Activated gamma-delta T cell treated with anti-CD3 and anti-CD28 coated beads, Interleukin-2, amount 50 U/mL, for 16 hours (primary cell): Measurements from ENCODE around the gene WEE1.
"Not testable (repeated sequence)": the region's sequence is repeated elsewhere in the genome, so short reads cannot be mapped to it uniquely, and the experiment has no call there.

ENCODE experiments used
- DNase-seq: peaks from one replicate; pipeline ENCODE4 v3.0.0-alpha.2; 2020; ENCODE audit warnings: low read depth

WEE1 gene

DNA sequence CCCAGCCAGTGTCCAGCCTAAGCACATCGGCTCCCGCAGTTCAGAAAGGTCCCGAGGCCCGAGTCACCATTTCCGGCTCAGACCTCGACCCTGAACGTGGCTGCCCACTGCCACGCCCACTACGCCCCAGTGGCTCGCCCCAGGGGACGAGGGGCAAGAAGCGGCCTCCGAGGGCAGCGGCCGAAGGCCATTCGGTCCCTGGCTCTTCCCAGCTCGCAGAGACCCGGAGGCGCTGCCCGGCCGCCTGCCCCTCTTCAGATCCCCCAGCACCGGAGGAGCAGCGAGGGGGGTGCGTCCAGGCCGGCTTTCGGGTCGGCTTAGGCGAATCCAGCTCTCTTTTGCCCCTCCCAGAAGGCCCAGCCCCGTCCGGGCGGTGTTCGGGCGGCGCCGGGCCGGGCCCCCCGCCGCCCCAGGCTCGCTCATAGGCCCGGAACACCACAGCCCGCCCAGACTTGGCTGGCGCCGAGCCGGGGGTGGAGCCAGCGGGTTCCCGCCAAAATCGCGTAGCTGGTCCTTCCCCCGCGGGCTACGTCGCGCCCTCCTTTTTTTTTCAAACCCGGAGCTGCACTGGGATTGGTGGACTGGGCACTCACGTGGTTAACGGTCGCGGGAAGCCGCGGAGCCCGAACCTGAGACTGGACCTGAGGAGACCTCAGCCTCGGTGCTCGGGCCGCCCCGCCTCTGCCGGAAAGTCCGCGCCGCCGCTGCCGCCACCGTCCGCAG lies at the start of gene WEE1:
Gene WEE1, plus strand, starts transcription at position 619 of the 723 bp plus-strand sequence. CDS start 264 bp downstream, outside the sequence.
- DNase-seq: peak; percentile 94

DNA sequence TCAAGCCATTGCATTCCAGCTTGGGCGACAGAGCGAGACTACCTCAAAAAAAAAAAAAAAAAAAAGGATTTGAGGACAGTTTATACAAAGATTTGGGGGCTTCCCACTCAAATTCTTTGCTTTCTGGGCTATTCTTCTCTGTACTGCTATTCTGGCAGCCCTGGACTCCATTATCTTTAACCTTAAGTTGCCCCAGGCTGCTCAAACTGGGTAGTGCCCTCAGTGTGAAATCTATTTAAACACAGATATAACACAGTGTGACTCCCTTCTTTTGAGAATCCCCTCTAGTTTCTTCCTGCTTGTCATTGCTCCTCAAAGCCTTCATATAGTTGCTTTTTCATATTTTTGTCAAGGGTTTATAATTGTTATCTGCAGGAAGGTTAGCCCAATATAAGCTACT lies 49.5 kb upstream of the WEE1 start:
- no peak for DNase-seq

DNA sequence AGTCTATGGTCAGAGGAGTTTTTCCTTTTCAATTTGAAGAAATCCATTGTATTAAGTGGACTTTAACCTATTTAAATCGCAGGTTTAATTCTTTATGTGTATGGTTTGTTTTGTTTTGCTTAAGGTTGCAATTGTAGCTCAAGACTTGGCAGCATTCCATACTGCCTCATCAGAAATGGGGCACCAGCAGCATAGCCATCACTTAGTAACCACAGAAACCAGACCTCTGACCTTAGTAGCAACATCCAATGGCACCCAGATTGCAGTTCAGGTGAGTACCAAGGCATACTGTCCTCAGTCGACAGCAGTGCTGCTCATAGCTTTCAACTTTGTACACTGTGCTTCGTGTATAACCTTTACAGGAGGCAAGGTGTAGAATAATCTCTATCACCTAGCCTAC lies 48.4 kb upstream of the WEE1 start:
- no peak for DNase-seq

GRCh38 chr11:9527481-9528135 lies 45.9 kb upstream of the WEE1 start:
- no peak for DNase-seq

DNA sequence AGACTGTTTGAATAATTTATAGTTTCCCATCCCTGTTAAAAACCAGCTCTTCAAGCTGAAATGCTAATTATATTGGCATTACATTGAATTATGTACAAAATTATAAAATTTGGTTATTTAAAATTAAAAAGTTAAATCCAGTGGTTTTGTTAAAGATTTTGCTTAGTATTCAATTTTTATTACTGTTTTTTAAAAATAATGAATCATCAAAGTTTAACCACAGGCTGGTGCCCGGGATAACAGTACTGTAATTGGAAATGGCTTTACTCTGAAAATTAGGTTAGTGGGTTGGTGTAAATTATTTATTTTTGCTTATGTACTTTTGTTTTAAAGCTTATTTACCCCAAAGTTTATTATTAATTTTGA lies 45.4 kb upstream of the WEE1 start:
- no peak for DNase-seq

- DNase-seq: no peak
Measured at GRCh38 chr11:9528573-9529333, 44.7 kb upstream of the WEE1 start.

GRCh38 chr11:9529334-9529650 lies 44.2 kb upstream of the WEE1 start:
- no peak for DNase-seq

DNA sequence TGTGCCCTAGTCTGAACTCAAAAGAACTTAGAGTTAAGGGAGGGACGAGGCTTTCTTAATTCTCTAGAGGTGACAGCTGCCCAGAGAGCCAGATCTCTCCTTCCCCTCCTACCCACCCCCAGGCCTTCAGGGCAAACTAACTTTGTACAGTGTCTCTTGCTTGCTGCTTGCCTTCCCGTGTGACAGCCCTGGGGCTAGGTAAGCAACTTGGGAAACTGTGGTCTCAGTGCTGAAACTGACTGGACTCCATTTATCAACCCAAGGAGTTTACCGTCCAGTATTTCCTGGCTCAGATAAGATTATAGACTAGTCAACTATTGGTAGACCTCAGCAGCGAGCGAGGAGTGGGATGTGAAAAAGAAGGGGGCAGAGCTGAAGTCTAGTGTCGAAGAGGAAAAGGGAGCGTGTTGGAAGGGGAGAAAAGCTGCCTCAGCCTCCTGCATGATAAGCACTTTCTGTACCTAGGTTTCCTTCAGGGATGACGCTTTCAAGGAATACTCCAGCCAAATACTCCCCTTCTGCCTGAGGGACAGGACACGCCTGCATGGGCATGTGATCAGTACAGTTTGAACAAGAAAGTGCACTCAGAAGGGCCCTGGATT lies 43.3 kb upstream of the WEE1 start:
- DNase-seq: no peak

- DNase-seq: no peak
Measured at GRCh38 chr11:9530901-9531625, 42.4 kb upstream of the WEE1 start.

- no peak for DNase-seq
Measured at GRCh38 chr11:9533058-9533457, 40.4 kb upstream of the WEE1 start.

DNA sequence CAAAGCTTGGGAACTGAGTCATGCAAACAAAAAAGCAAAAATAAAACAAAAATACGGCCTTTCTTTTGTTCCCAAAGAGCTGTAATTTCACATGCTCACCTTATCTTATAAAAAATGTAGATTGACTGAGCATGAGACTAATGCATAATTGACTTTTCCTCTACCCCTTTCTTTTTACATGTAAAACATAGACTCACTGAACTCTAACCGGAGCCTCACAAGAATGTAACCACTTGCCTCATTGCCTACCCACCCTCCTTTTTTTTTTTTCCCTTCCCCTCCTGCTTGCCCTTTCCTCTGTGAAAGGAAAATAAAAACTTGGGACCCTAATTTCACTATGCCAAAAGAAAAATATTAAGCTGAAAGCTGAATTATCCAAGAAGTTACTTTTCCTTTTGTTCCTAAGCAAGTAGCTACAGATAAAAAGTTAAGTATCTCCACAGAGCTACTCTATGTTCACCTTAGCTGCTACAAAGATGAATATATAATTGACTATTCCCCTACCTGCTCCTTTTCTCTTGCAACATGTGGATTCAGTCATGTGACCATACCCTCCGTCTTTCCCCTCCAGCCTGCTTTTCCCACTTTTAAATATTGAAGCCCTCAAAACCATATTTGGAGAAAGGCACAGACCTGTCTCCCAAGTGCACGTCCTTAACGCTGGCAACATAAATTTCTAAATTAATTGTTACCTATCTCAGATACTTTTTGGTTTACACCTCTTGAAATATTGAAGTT lies 39.6 kb upstream of the WEE1 start:
- no peak for DNase-seq

- DNase-seq: peak; percentile 71
Measured at GRCh38 chr11:9535189-9535781, 38.2 kb upstream of the WEE1 start.

DNA sequence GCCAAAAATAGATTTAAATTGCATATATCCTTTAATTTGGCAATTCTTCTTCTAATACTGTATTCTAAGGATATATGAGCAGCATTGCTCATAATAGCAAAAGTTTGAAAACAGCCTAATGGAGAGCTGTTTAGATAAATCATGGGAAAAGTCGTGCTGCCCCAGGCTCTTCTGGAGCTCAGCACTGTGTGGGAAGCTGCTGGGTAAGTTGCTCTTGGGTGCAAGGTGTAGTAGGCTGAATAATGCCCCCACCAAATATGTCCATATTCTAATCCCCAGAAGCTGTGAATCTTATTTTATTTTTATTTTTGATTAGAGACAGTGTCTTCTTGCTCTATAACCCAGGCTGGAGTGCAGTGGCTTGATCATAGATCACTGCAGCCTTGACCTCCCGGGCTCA lies 34.9 kb upstream of the WEE1 start:
- DNase-seq: no peak

DNA sequence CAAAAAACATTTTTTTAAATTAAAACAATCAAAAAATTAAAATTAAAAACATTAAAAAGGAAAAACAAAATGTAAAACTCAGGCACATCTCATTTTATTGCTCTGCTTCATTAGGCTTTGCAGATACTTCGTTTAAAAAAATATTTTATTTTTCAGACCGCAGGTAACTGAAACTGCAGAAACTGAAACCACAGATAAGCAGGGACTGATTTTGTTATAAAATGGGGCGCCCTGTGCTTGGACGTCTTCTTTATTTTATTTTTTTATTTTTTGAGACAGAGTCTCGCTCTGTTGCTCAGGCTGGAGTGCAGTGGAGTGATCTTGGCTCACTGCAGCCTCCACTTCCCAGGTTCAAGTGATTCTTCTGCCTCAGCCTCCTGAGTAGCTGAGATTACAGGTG lies 24.3 kb upstream of the WEE1 start:
- not testable (repeated sequence) for DNase-seq

DNA sequence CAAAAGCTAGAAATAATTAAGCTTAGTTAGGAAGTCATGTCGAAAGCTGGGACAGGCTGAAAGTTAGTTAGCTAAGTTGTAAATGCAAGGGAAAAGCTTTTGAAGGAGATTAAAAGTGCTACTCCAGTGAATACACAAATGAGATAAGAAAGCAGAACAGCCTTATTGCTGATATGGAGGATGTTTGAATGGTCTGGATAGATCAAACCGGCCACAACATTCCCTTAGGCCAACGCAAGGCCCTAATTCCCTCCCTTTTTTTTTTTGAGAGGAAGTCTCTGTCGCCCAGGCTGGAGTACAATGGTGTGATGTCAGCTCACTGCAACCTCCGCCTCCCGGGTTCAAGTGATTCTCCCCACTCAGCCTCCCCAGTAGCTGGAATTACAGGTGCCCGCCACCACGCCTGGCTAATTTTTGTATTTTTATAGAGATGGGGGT lies 23.3 kb upstream of the WEE1 start:
- DNase-seq: no peak

- DNase-seq: no peak
Measured at GRCh38 chr11:9561279-9561982, 12.0 kb upstream of the WEE1 start.

DNA sequence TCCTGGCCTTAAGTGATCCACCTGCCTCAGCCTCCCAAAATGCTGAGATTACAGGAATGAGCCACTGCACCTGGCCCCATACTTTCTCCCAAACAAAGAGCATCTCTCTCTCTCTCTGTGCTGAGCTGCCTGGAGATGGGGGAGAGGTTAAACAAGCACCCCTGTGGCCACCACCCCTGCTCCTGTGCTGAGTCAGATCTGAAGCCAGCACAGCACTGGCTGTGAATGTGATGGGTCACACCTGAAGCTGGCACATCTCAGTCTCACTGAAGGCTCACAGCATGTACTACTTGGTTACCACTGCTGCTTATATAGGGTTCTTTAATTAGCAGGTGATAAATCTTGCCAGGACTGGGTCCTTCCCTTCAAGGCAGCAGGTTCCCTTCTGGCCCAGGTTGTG lies 10.8 kb upstream of the WEE1 start:
- no peak for DNase-seq

DNA sequence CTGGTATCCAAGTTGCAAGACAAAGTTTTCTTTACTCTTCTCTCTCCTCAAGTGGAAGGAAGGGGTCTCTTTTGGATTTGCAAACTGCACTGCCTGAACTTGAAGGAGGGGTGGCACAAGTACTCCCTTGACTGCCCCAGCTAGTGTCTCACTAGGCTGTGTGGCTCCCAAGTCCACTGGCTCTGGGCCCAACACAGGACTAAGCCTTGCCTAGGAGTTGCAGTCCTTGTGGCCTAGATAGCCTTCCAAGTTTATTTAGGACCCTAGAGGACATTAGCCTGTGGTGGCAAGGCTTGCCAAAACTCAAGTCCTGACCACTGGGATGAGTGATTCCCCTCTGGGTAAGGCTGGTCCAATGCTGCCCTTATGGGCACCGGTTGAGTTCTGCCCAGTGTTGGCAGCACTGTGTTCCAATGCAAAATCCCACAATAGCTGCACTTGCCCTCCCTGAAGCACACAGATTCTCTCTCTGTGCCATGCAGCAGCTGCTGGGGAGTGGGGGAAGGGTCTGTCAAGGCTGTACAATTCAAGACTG lies 10.2 kb upstream of the WEE1 start:
- DNase-seq: no peak

- peak; percentile 33 for DNase-seq
Measured at GRCh38 chr11:9565822-9566560, 7.5 kb upstream of the WEE1 start.
